GM12878 (cell line): ENCODE data around the gene DAAM2. TPM values are rescaled to one million over a fixed set of nuclear protein-coding genes. Genes with fewer than 3 reads are reported as not detected.

Experiments
- ATAC-seq: fragments of 200-7000 bp; cut with Tn5 transposase; 3 replicates; pipeline ENCODE4 v1.9.1; 2020; ENCODE audit warnings: mild to moderate bottlenecking, moderate library complexity
- BruUV-seq: library from RNA; stranded (reverse); fragments of 400-500 nt; replicated peaks from 2 replicates; lab custom pipeline; 2021; lab: Mats Ljungman, UMichigan
- CTCF ChIA-PET: fragments of 300-600 bp; sonication (Branson Sonifier 250); formaldehyde crosslinking; extraction: SDS; loops from one replicate; lab custom pipeline; 2021; ENCODE audit warnings: inconsistent platforms; lab: Yijun Ruan, JAX
- POLR2A ChIA-PET: fragments of 350-600 bp; formaldehyde crosslinking; extraction: SDS; loops from one replicate; lab custom pipeline; 2021; ENCODE audit warnings: inconsistent platforms; lab: Charles Lee
- RAD21 ChIA-PET: fragments of 300-600 bp; sonication (Branson Sonifier 250); formaldehyde crosslinking; loops from one replicate; lab custom pipeline; 2023; ENCODE audit warnings: antibody characterized with exemption; ENCODE audit not compliant: unreplicated experiment; lab: Charles Lee
- SMC1A ChIA-PET: fragments of 300-600 bp; sonication (Branson Sonifier 250); formaldehyde crosslinking; loops from one replicate; lab custom pipeline; 2023; ENCODE audit not compliant: unreplicated experiment, uncharacterized antibody; lab: Charles Lee
- DNase-seq: peaks from one replicate; pipeline ENCODE4 v3.0.0-alpha.2; 2011; ENCODE audit warnings: low read depth, low spot score
- FAIRE-seq: peaks from 3 replicates; lab custom pipeline; 2011; peaks lifted over from hg19 to GRCh38; lab: Jason Lieb, UNC
- H2AFZ ChIP-seq: 2 replicates; pipeline ENCODE4 v1.6.0; 2011; ENCODE audit warnings: low read depth, low read length, control low read depth; ENCODE audit not compliant: control insufficient read depth
- H3K27ac ChIP-seq: 2 replicates; pipeline ENCODE4 v1.5.1; 2011; ENCODE audit warnings: control low read depth; ENCODE audit not compliant: control insufficient read depth, insufficient read depth
- H3K27me3 ChIP-seq, 2 experiments: replicated peaks in 1 of 2; 2 replicates each; pipeline versions ENCODE4 v1.6.0 to v1.6.1; 2011; ENCODE audit warnings: low read length in 1 of 2; ENCODE audit not compliant: control insufficient read depth in 2 of 2, insufficient read depth in 2 of 2
- H3K36me3 ChIP-seq, 2 experiments: 2 replicates each; pipeline ENCODE4 v1.5.1; 2011; ENCODE audit warnings: low read length in 1 of 2; ENCODE audit not compliant: control insufficient read depth in 2 of 2, insufficient read depth in 2 of 2
- H3K4me1 ChIP-seq: 2 replicates; pipeline ENCODE4 v1.6.1; 2011; ENCODE audit warnings: mild to moderate bottlenecking, low read length, moderate library complexity, mixed read lengths; ENCODE audit not compliant: control insufficient read depth, insufficient read depth
- H3K4me2 ChIP-seq: 2 replicates; pipeline ENCODE4 v1.6.0; 2011; ENCODE audit warnings: control low read depth; ENCODE audit not compliant: control insufficient read depth, insufficient read depth
- H3K4me3 ChIP-seq: fragments of 200-600 bp; sonication (generic); 2 replicates; pipeline ENCODE4 v1.5.1; 2016
- H3K79me2 ChIP-seq: 2 replicates; pipeline ENCODE4 v1.6.0; 2011; ENCODE audit warnings: low read length; ENCODE audit not compliant: control insufficient read depth, insufficient read depth
- H3K9ac ChIP-seq: 2 replicates; pipeline ENCODE4 v1.8.0; 2011; ENCODE audit warnings: low read length, control low read depth, mixed read lengths; ENCODE audit not compliant: control insufficient read depth, insufficient read depth
- H3K9me3 ChIP-seq: replicated peaks from 3 replicates; pipeline ENCODE4 v1.5.1; 2011; ENCODE audit warnings: mild to moderate bottlenecking, low read length; ENCODE audit not compliant: control insufficient read depth, insufficient read depth
- H4K20me1 ChIP-seq: 2 replicates; pipeline ENCODE4 v1.6.0; 2011; ENCODE audit not compliant: control insufficient read depth, insufficient read depth
- ATF2 ChIP-seq: IDR thresholded peaks from 2 replicates; pipeline ENCODE4 v1.6.1; 2012; ENCODE audit warnings: low read length, inconsistent platforms
- ATF7 ChIP-seq: fragments of 450-650 bp; IDR thresholded peaks from 2 replicates; pipeline ENCODE4 v1.6.1; 2016; ENCODE audit warnings: low read depth, mild to moderate bottlenecking
- IRF3 ChIP-seq: fragments of 450-650 bp; IDR thresholded peaks from 2 replicates; pipeline ENCODE4 v1.6.1; 2014; ENCODE audit warnings: mild to moderate bottlenecking
- NR2F1 ChIP-seq: fragments of 450-650 bp; conservative IDR thresholded peaks from 2 replicates; pipeline ENCODE4 v1.6.1; 2017; ENCODE audit warnings: mild to moderate bottlenecking
- YBX1 ChIP-seq: fragments of 450-650 bp; IDR thresholded peaks from 2 replicates; pipeline ENCODE4 v1.6.1; 2016; ENCODE audit warnings: antibody characterized with exemption
- ZBED1 ChIP-seq: IDR thresholded peaks from 2 replicates; pipeline ENCODE4 v1.6.1; 2016; ENCODE audit warnings: borderline replicate concordance
- ZBTB4 ChIP-seq: fragments of 450-650 bp; formaldehyde crosslinking; IDR thresholded peaks from 2 replicates; pipeline ENCODE4 v1.4.0; 2022; ENCODE audit warnings: mild to moderate bottlenecking, moderate library complexity
- WGBS: methylation state at CpG from one replicate; pipeline ENCODE4 v1.1.6; 2016; ENCODE audit warnings: low lambda C conversion rate; ENCODE audit not compliant: insufficient replicate concordance, insufficient coverage; ENCODE audit errors: missing lambda C conversion rate; 5-methylcytosine and 5-hydroxymethylcytosine counted together
- in situ Hi-C: fragments of 300-500 bp; cut with MboI; formaldehyde crosslinking; loops from 9 replicates; pipeline ENCODE4 v1.14.3; 2018; ENCODE audit warnings: mixed read lengths
- intact Hi-C: fragments of 100-400 bp; cut with micrococcal nuclease; formaldehyde crosslinking; loops from one replicate; pipeline ENCODE4 v1.14.2; 2022; ENCODE audit not compliant: unreplicated experiment
- polyA plus RNA-seq, 11 experiments: library from polyadenylated mRNA; depleted of rRNA in 4 of 11; unstranded in 6 of 11; stranded (reverse) in 5 of 11; fragments of >200 nt; fragmentation: Nextera tagmentation in 4 of 11; fragmentation: Illumina TruSeq in 1 of 11; extraction: Ambion mirVana in 4 of 11; extraction: Trizol in 1 of 11; gene quantifications; 1 replicate in 1 of 11; 2 replicates in 10 of 11; pipeline versions ENCODE4 v1.2.1 to v1.2.3, GENCODE V29; 2011 to 2016; ENCODE audit warnings: inconsistent platforms in 2 of 11, missing spikeins in 2 of 11, low read depth in 1 of 11
- total RNA-seq, 4 experiments: library from RNA; depleted of rRNA in 3 of 4; stranded (reverse); fragments of >200 nt in 3 of 4; fragmentation: Illumina TruSeq in 1 of 4; extraction: Trizol in 1 of 4; gene quantifications; 2 replicates each; pipeline versions ENCODE4 v1.2.1 to v1.2.3, GENCODE V29; 2013 to 2021
- TF ChIP-seq, protein P1 (sequence below): IDR thresholded peaks from 2 replicates; pipeline ENCODE4 v1.6.1; 2011; ENCODE audit warnings: borderline replicate concordance, low read depth, mild to moderate bottlenecking, moderate library complexity, low read length; ENCODE audit not compliant: insufficient read depth, poor library complexity, severe bottlenecking
- TF ChIP-seq, protein P2 (sequence below): fragments of 450-650 bp; IDR thresholded peaks from 2 replicates; pipeline ENCODE4 v1.6.1; 2017; ENCODE audit warnings: antibody characterized with exemption, mild to moderate bottlenecking, moderate library complexity
- TF ChIP-seq, protein P3 (sequence below): fragments of 450-650 bp; IDR thresholded peaks from 2 replicates; pipeline ENCODE4 v1.6.1; 2018; ENCODE audit warnings: borderline replicate concordance, mild to moderate bottlenecking; ENCODE audit not compliant: partially characterized antibody

The DAAM2 gene
- total and polyA plus RNA-seq, 10 of the 15 experiments (the other 5 are each of a cell fraction or from before 2014, with no cell fraction given): 0.05 to 0.22 TPM; not detected in 8

DNA sequence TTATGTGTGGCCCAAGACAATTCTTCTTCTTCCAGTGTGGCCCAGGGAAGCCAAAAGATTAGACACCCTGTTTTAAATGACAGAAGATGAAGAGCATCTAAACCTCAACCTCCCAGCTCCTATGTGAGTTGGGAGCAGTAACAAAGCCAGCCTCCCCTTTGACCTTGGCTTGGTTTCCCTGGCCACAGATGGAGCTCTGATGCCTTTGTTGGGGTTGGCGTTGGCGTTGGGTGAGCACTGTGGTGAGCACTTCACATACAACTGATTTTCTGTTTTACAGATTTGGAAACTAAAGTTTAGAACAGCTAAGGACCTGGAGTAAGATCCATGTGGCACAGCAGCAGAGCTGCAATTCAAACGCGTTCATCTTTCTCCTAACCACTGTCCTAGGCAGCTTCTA lies 22.1 kb downstream of the DAAM2 start:
- H3K9me3 ChIP-seq: no peaks in the 10 kb centered on the region
- no peak overlapping the region for H3K9ac ChIP-seq
- ChIA-PET POLR2A (interaction anchor here (0.7 kb wide), 1 partner anchor 77 kb away, joined by 3 read pairs; no protein-coding TSS in a partner anchor), SMC1A (interaction anchor here (0.6 to 1.8 kb wide), 8 partner anchors 12 to 270 kb away, joined by 3 to 8 read pairs (median 4); no protein-coding TSS in a partner anchor), RAD21 (interaction anchor here (0.6 to 2.0 kb wide), 7 partner anchors 12 to 438 kb away, joined by 3 to 7 read pairs (median 4); no protein-coding TSS in a partner anchor), CTCF (interaction anchor here (0.6 to 3.8 kb wide), 4 partner anchors 12 to 381 kb away, joined by 3 to 22 read pairs (median 3); no protein-coding TSS in a partner anchor)
- no peak overlapping the region for H3K4me3 ChIP-seq
- no peaks in the 10 kb centered on the region for H3K79me2 ChIP-seq
- BruUV-seq: no TSS peak
- peaks cover 3% of the 10 kb centered on the region; the same call in 1 of the 2 replicates for H3K4me1 ChIP-seq
- FAIRE-seq: no peak
- ATAC-seq: no peak
- H3K4me2 ChIP-seq: no peak overlapping the region
- intact Hi-C loops (no loop called here), in situ Hi-C loops (no loop called here)
- H4K20me1 ChIP-seq: no peaks in the 10 kb centered on the region
- no peaks in the 10 kb centered on the region for H3K27me3 ChIP-seq
- no peaks in the 10 kb centered on the region for H3K36me3 ChIP-seq
- H2AFZ ChIP-seq: no peak overlapping the region
- 52% methylated on average over 4 of the region's 4 CpGs for WGBS
- no peak for DNase-seq
- H3K27ac ChIP-seq: no peak overlapping the region
- no peak for TF ChIP-seq ATF2
- TF ChIP-seq, protein P1, sequence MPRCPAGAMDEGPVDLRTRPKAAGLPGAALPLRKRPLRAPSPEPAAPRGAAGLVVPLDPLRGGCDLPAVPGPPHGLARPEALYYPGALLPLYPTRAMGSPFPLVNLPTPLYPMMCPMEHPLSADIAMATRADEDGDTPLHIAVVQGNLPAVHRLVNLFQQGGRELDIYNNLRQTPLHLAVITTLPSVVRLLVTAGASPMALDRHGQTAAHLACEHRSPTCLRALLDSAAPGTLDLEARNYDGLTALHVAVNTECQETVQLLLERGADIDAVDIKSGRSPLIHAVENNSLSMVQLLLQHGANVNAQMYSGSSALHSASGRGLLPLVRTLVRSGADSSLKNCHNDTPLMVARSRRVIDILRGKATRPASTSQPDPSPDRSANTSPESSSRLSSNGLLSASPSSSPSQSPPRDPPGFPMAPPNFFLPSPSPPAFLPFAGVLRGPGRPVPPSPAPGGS: no peak
- no peak for TF ChIP-seq ZBED1
- no peak for TF ChIP-seq YBX1
- TF ChIP-seq, protein P2, sequence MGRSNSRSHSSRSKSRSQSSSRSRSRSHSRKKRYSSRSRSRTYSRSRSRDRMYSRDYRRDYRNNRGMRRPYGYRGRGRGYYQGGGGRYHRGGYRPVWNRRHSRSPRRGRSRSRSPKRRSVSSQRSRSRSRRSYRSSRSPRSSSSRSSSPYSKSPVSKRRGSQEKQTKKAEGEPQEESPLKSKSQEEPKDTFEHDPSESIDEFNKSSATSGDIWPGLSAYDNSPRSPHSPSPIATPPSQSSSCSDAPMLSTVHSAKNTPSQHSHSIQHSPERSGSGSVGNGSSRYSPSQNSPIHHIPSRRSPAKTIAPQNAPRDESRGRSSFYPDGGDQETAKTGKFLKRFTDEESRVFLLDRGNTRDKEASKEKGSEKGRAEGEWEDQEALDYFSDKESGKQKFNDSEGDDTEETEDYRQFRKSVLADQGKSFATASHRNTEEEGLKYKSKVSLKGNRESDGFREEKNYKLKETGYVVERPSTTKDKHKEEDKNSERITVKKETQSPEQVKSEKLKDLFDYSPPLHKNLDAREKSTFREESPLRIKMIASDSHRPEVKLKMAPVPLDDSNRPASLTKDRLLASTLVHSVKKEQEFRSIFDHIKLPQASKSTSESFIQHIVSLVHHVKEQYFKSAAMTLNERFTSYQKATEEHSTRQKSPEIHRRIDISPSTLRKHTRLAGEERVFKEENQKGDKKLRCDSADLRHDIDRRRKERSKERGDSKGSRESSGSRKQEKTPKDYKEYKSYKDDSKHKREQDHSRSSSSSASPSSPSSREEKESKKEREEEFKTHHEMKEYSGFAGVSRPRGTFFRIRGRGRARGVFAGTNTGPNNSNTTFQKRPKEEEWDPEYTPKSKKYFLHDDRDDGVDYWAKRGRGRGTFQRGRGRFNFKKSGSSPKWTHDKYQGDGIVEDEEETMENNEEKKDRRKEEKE: no peak
- no peak for TF ChIP-seq ZBTB4
- no peak for TF ChIP-seq NR2F1
- TF ChIP-seq, protein P3, sequence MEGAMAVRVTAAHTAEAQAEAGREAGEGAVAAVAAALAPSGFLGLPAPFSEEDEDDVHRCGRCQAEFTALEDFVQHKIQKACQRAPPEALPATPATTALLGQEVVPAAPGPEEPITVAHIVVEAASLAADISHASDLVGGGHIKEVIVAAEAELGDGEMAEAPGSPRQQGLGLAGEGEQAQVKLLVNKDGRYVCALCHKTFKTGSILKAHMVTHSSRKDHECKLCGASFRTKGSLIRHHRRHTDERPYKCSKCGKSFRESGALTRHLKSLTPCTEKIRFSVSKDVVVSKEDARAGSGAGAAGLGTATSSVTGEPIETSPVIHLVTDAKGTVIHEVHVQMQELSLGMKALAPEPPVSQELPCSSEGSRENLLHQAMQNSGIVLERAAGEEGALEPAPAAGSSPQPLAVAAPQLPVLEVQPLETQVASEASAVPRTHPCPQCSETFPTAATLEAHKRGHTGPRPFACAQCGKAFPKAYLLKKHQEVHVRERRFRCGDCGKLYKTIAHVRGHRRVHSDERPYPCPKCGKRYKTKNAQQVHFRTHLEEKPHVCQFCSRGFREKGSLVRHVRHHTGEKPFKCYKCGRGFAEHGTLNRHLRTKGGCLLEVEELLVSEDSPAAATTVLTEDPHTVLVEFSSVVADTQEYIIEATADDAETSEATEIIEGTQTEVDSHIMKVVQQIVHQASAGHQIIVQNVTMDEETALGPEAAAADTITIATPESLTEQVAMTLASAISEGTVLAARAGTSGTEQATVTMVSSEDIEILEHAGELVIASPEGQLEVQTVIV: no peak
- TF ChIP-seq ATF7: no peak
- no peak for TF ChIP-seq IRF3
